HepG2 (cell line): ENCODE measurements around the gene MCOLN3. TPM values are rescaled to one million over a fixed set of nuclear protein-coding genes. Genes with fewer than 3 reads are reported as not detected.
A peak's percentile ranks its signal among the peaks of the same experiment; 100 is the strongest.

Experiments used
- ATAC-seq: fragments of 200-7000 bp; cut with Tn5 transposase; 3 replicates; pipeline ENCODE4 v1.9.1; 2020; ENCODE audit warnings: mild to moderate bottlenecking, moderate library complexity
- BruUV-seq: library from RNA; stranded (reverse); fragments of 400-500 nt; replicated peaks from 2 replicates; lab custom pipeline; 2021; lab: Mats Ljungman, UMichigan
- CTCF ChIA-PET: fragments of 300-600 bp; formaldehyde crosslinking; extraction: SDS; loops from one replicate; lab custom pipeline; 2021; ENCODE audit warnings: low total read pairs, inconsistent platforms, low intra/inter-chr PET ratio; lab: Yijun Ruan, JAX
- POLR2A ChIA-PET: fragments of 350-600 bp; sonication (Branson Sonifier 250); formaldehyde crosslinking; loops from one replicate; lab custom pipeline; 2020; ENCODE audit warnings: antibody characterized with exemption, inconsistent platforms; lab: Yijun Ruan, JAX
- DNase-seq: peaks from one replicate; pipeline ENCODE4 v3.0.0-alpha.2; 2015; ENCODE audit warnings: low spot score
- FAIRE-seq: peaks from 3 replicates; lab custom pipeline; 2011; peaks lifted over from hg19 to GRCh38; lab: Jason Lieb, UNC
- H2AFZ ChIP-seq: one replicate; pipeline ENCODE4 v1.6.1; 2011; ENCODE audit warnings: low read length, inconsistent platforms
- H3K27ac ChIP-seq: fragments of 300-600 bp; 3 replicates; pipeline ENCODE4 v1.8.0; 2011; ENCODE audit warnings: mixed run types, mild to moderate bottlenecking, mixed read lengths, low read length, inconsistent platforms; ENCODE audit not compliant: insufficient read depth; ENCODE audit errors: extremely low read length
- H3K27me3 ChIP-seq, 2 experiments: fragments of 200-600 bp in 1 of 2; 2 replicates in 1 of 2; 3 replicates in 1 of 2; pipeline versions ENCODE4 v1.6.0 to v1.8.0; 2011; ENCODE audit warnings: low read length in 2 of 2, mild to moderate bottlenecking in 2 of 2, moderate library complexity in 2 of 2, inconsistent platforms in 1 of 2; ENCODE audit not compliant: insufficient read depth in 2 of 2, control insufficient read depth in 1 of 2
- H3K36me3 ChIP-seq, 2 experiments: fragments of 200-600 bp in 1 of 2; replicated peaks in 1 of 2; 2 replicates in 1 of 2; 3 replicates in 1 of 2; pipeline versions ENCODE4 v1.5.1 to v1.8.0; 2011; ENCODE audit warnings: low read length in 2 of 2, inconsistent platforms in 1 of 2; ENCODE audit not compliant: insufficient read depth in 2 of 2, control insufficient read depth in 1 of 2
- H3K4me1 ChIP-seq: 2 replicates; pipeline ENCODE4 v1.5.1; 2012; ENCODE audit warnings: low read length, inconsistent platforms; ENCODE audit not compliant: insufficient read depth
- H3K4me2 ChIP-seq: 2 replicates; pipeline ENCODE4 v1.6.0; 2011; ENCODE audit warnings: low read depth, low read length, inconsistent platforms
- H3K4me3 ChIP-seq, 3 experiments: fragments of 200-600 bp in 1 of 3; sonication (generic), shearing (Covaris generic) in 1 of 3; replicated peaks in 1 of 3; 2 replicates each; pipeline ENCODE4 v1.5.1; 2011 to 2016; ENCODE audit warnings: low read length in 3 of 3, inconsistent platforms in 2 of 3, low read depth in 2 of 3, mild to moderate bottlenecking in 2 of 3, control low read depth in 1 of 3, mixed read lengths in 1 of 3; ENCODE audit not compliant: insufficient read depth in 1 of 3
- H3K79me2 ChIP-seq: one replicate; pipeline ENCODE4 v1.6.1; 2011; ENCODE audit warnings: low read length, inconsistent platforms; ENCODE audit not compliant: insufficient read depth
- H3K9ac ChIP-seq: 2 replicates; pipeline ENCODE4 v1.6.0; 2011; ENCODE audit warnings: mild to moderate bottlenecking, low read depth, low read length, inconsistent platforms; ENCODE audit not compliant: insufficient read depth
- H3K9me3 ChIP-seq: 2 replicates; pipeline ENCODE4 v1.5.1; 2012; ENCODE audit warnings: mild to moderate bottlenecking, low read length
- H4K20me1 ChIP-seq: 2 replicates; pipeline ENCODE4 v1.6.0; 2011; ENCODE audit warnings: inconsistent platforms, mild to moderate bottlenecking, low read length, moderate library complexity; ENCODE audit not compliant: insufficient read depth
- CTCF ChIP-seq: sonication (generic); formaldehyde crosslinking; IDR thresholded peaks from 2 replicates; pipeline ENCODE4 v1.5.0; 2020; ENCODE audit warnings: mild to moderate bottlenecking, missing genetic modification reagents, moderate library complexity
- LBX2 ChIP-seq: sonication (generic); formaldehyde crosslinking; IDR thresholded peaks from 2 replicates; pipeline ENCODE4 v1.5.0; 2020; ENCODE audit warnings: missing genetic modification reagents, mild to moderate bottlenecking, borderline replicate concordance
- MIER3 ChIP-seq: IDR thresholded peaks from 2 replicates; pipeline ENCODE4 v1.6.1; 2016; ENCODE audit warnings: missing compliant biosample characterization, borderline replicate concordance
- MXD3 ChIP-seq: IDR thresholded peaks from 2 replicates; pipeline ENCODE4 v1.6.1; 2016; ENCODE audit warnings: mild to moderate bottlenecking, missing biosample characterization, missing genetic modification reagents
- PHF20 ChIP-seq: sonication (generic); formaldehyde crosslinking; IDR thresholded peaks from 2 replicates; pipeline ENCODE4 v1.5.0; 2020; ENCODE audit warnings: mild to moderate bottlenecking, missing genetic modification reagents
- SIN3B ChIP-seq: fragments of 150-350 bp; IDR thresholded peaks from 2 replicates; pipeline ENCODE4 v1.6.1; 2014; ENCODE audit warnings: low read length
- SPEN ChIP-seq: sonication (generic); formaldehyde crosslinking; IDR thresholded peaks from 2 replicates; pipeline ENCODE4 v1.5.1; 2020; ENCODE audit warnings: low read depth, mild to moderate bottlenecking, missing genetic modification reagents
- STAG1 ChIP-seq: sonication (generic); formaldehyde crosslinking; IDR thresholded peaks from 2 replicates; pipeline ENCODE4 v1.4.0; 2020; ENCODE audit warnings: missing genetic modification reagents
- YY1 ChIP-seq: IDR thresholded peaks from 2 replicates; pipeline ENCODE4 v1.6.1; 2011; ENCODE audit warnings: low read length, low read depth, moderate library complexity, mild to moderate bottlenecking; ENCODE audit not compliant: insufficient read depth, insufficient replicate concordance
- ZBTB20 ChIP-seq: sonication (generic); formaldehyde crosslinking; IDR thresholded peaks from 2 replicates; pipeline ENCODE4 v1.8.1; 2023; ENCODE audit warnings: missing genetic modification reagents, low read depth, mild to moderate bottlenecking, borderline replicate concordance
- ZNF282 ChIP-seq: fragments of 450-650 bp; IDR thresholded peaks from 2 replicates; pipeline ENCODE4 v1.6.1; 2018; ENCODE audit not compliant: partially characterized antibody
- ZNF740 ChIP-seq: sonication (generic); formaldehyde crosslinking; IDR thresholded peaks from 2 replicates; pipeline ENCODE4 v1.4.0; 2020; ENCODE audit warnings: missing genetic modification reagents
- WGBS: methylation state at CpG from one replicate; pipeline ENCODE4 v1.1.6; 2017; ENCODE audit warnings: low lambda C conversion rate; 5-methylcytosine and 5-hydroxymethylcytosine counted together
- in situ Hi-C: cut with HindIII; loops from 2 replicates; pipeline ENCODE4 v1.10.0; 2017; ENCODE audit warnings: low pct_unique_long_range_greater_than_20kb; ENCODE audit not compliant: extremely low pct_ligation_motif_present
- intact Hi-C: fragments of 100-400 bp; cut with micrococcal nuclease; formaldehyde crosslinking; loops from one replicate; pipeline ENCODE4 v1.10.0; 2022; ENCODE audit not compliant: unreplicated experiment
- polyA plus RNA-seq, 8 experiments: library from polyadenylated mRNA; depleted of rRNA in 3 of 8; stranded (reverse) in 7 of 8; unstranded in 1 of 8; fragments of >200 nt; fragmentation: Illumina TruSeq in 4 of 8; extraction: Trizol in 4 of 8; gene quantifications; 2 replicates each; pipeline versions ENCODE4 v1.2.1 to v1.2.3, GENCODE V29; 2011 to 2016; ENCODE audit warnings: low read depth in 4 of 8, missing spikeins in 1 of 8, mixed read lengths in 1 of 8; ENCODE audit not compliant: insufficient read depth in 1 of 8
- total RNA-seq, 5 experiments: library from RNA; depleted of rRNA; stranded (reverse); fragments of >200 nt; fragmentation: Illumina TruSeq; extraction: Trizol; gene quantifications; 2 replicates each; pipeline ENCODE4 v1.2.3, GENCODE V29; 2016; ENCODE audit warnings: low read depth in 1 of 5

Gene MCOLN3
- total and polyA plus RNA-seq, 2 of the 13 experiments (the other 11 are each of a cell fraction or from before 2014, with no cell fraction given): 0.04 TPM

- no peak overlapping the region for H3K27ac ChIP-seq
- no peaks in the 10 kb centered on the region for H3K4me1 ChIP-seq
- no peak overlapping the region for H3K9ac ChIP-seq
- POLR2A ChIA-PET: no interaction called here
- no peaks in the 10 kb centered on the region for H4K20me1 ChIP-seq
- FAIRE-seq (no peak), ATAC-seq (peak; percentile 48; the same call in 2 of the 3 replicates), DNase-seq (no peak)
- WGBS: 0% methylated on average over 3 of the region's 3 CpGs
- no peaks in the 10 kb centered on the region for H3K79me2 ChIP-seq
- H3K9me3 ChIP-seq: 0 out of 2 replicates have a peak, but pooled peaks cover 8% of the 10 kb centered on the region
- in situ Hi-C loops: no loop called here
- TF ChIP-seq STAG1 (CRISPR knock-in tag) (peak; percentile 13; the same call in 1 of the 2 replicates), CTCF (CRISPR knock-in tag) (peak; percentile 24), YY1 (no peak)
- CTCF ChIA-PET: interaction anchor here (1.6 kb wide), 1 partner anchor 134 kb away, joined by 8 read pairs; no protein-coding TSS in a partner anchor
- H2AFZ ChIP-seq: no peak overlapping the region
- intact Hi-C loops: loop anchor here (1.0 kb wide), 1 partner anchor 135 kb away; no protein-coding TSS in a partner anchor
- H3K4me2 ChIP-seq: no peak overlapping the region
- no peaks in the 10 kb centered on the region; a peak in 2 of 5 replicates for H3K27me3 ChIP-seq
- no peak overlapping the region for H3K4me3 ChIP-seq
- BruUV-seq: no TSS peak
- H3K36me3 ChIP-seq: no peaks in the 10 kb centered on the region
These were observed 30.6 kb upstream of the MCOLN3 start for GRCh38 chr1:85078903-85079302.

GRCh38 chr1:85074365-85074964 is 26.2 kb upstream of the MCOLN3 start:
- H3K4me1 ChIP-seq: peaks cover 9% of the 10 kb centered on the region
- H4K20me1 ChIP-seq: no peaks in the 10 kb centered on the region
- H3K36me3 ChIP-seq: no peaks in the 10 kb centered on the region
- BruUV-seq: no TSS peak
- no peak for ATAC-seq
- no peak overlapping the region for H3K4me3 ChIP-seq
- H3K27me3 ChIP-seq: no peaks in the 10 kb centered on the region
- no peak overlapping the region for H3K9ac ChIP-seq
- in situ Hi-C loops (no loop called here), intact Hi-C loops (no loop called here)
- WGBS: 2% methylated on average over 3 of the region's 3 CpGs
- H3K79me2 ChIP-seq: no peaks in the 10 kb centered on the region
- POLR2A ChIA-PET: no interaction called here
- H3K4me2 ChIP-seq: no peak overlapping the region
- no peak overlapping the region for H3K27ac ChIP-seq
- H3K9me3 ChIP-seq: 0 out of 2 replicates have a peak, but pooled peaks cover 8% of the 10 kb centered on the region
- DNase-seq: no peak
- no peak for FAIRE-seq
- CTCF ChIA-PET: no interaction called here
- no peak overlapping the region for H2AFZ ChIP-seq
- no peak for TF ChIP-seq MIER3 (CRISPR knock-in tag)
- no peak for TF ChIP-seq ZBTB20
- TF ChIP-seq ZNF282: no peak
- TF ChIP-seq ZNF740: no peak
- no peak for TF ChIP-seq MXD3 (CRISPR knock-in tag)
- TF ChIP-seq SPEN (CRISPR knock-in tag): no peak
- no peak for TF ChIP-seq SIN3B
- no peak for TF ChIP-seq PHF20 (CRISPR knock-in tag)
- no peak for TF ChIP-seq LBX2 (CRISPR knock-in tag)
